Neural cell (in vitro differentiated cells): ENCODE results near the gene C11orf87. TPM values are rescaled to one million over a fixed set of nuclear protein-coding genes. Genes with fewer than 3 reads are reported as not detected.

Experiments used
- H2AFZ ChIP-seq: fragments of 200-600, 300-800 bp; sonication (generic), shearing (Covaris generic); 2 replicates; pipeline ENCODE4 v1.6.0; 2014; ENCODE audit warnings: low read depth, mild to moderate bottlenecking, antibody characterized with exemption, low read length, moderate library complexity
- H3F3A ChIP-seq: fragments of 200-600 bp; shearing (Covaris generic); 2 replicates; pipeline ENCODE4 v1.6.1; 2016; ENCODE audit warnings: mild to moderate bottlenecking, moderate library complexity, mixed read lengths, antibody characterized with exemption, low read length; ENCODE audit not compliant: insufficient read depth, poor library complexity, severe bottlenecking
- H3K27ac ChIP-seq: fragments of 200-600, 300-800 bp; sonication (generic), shearing (Covaris generic); 2 replicates; pipeline ENCODE4 v1.5.1; 2014; ENCODE audit warnings: mild to moderate bottlenecking, low read length, moderate library complexity
- H3K27me3 ChIP-seq: fragments of 300-800, 200-600 bp; sonication (generic), shearing (Covaris generic); 2 replicates; pipeline ENCODE4 v1.6.0; 2014; ENCODE audit warnings: mild to moderate bottlenecking, low read depth, low read length, moderate library complexity; ENCODE audit not compliant: insufficient read depth
- H3K36me3 ChIP-seq: fragments of 300-800, 200-600 bp; sonication (generic), shearing (Covaris generic); 2 replicates; pipeline ENCODE4 v1.5.1; 2014; ENCODE audit warnings: mild to moderate bottlenecking, antibody characterized with exemption, low read length, moderate library complexity; ENCODE audit not compliant: insufficient read depth
- H3K4me2 ChIP-seq: fragments of 300-800, 200-600 bp; sonication (generic), shearing (Covaris generic); 2 replicates; pipeline ENCODE4 v1.6.0; 2014; ENCODE audit warnings: mild to moderate bottlenecking, low read length
- H3K4me3 ChIP-seq: fragments of 300-800, 200-600 bp; sonication (generic), shearing (Covaris generic); 2 replicates; pipeline ENCODE4 v1.5.1; 2014; ENCODE audit warnings: mild to moderate bottlenecking, low read length, moderate library complexity
- H3K79me2 ChIP-seq: fragments of 200-600 bp; shearing (Covaris generic); replicated peaks from 2 replicates; pipeline ENCODE4 v1.6.0; 2014; ENCODE audit warnings: mild to moderate bottlenecking, low read length, moderate library complexity; ENCODE audit not compliant: insufficient read depth
- H3K9ac ChIP-seq: fragments of 300-800, 200-600 bp; sonication (generic), shearing (Covaris generic); 2 replicates; pipeline ENCODE4 v1.6.1; 2016; ENCODE audit warnings: mild to moderate bottlenecking, low read length, mixed read lengths
- H3K9me2 ChIP-seq: fragments of 200-600 bp; shearing (Covaris generic); 2 replicates; pipeline ENCODE4 v1.6.1; 2016; ENCODE audit warnings: mild to moderate bottlenecking, low read length, mixed read lengths; ENCODE audit not compliant: insufficient read depth
- H3K9me3 ChIP-seq: fragments of 200-600, 300-800 bp; sonication (generic), shearing (Covaris generic); 2 replicates; pipeline ENCODE4 v1.6.1; 2016; ENCODE audit warnings: mild to moderate bottlenecking, mixed run types, low read length, moderate library complexity, mixed read lengths
- H4K20me1 ChIP-seq: fragments of 200-600 bp; shearing (Covaris generic); 2 replicates; pipeline ENCODE4 v1.6.1; 2016; ENCODE audit warnings: mild to moderate bottlenecking, mixed run types; ENCODE audit not compliant: insufficient read depth
- EP300 ChIP-seq: fragments of 450-650 bp; conservative IDR thresholded peaks from 2 replicates; pipeline ENCODE4 v1.6.1; 2014; ENCODE audit warnings: antibody characterized with exemption, mild to moderate bottlenecking, moderate library complexity; ENCODE audit not compliant: poor library complexity, severe bottlenecking
- EZH2 ChIP-seq: fragments of 200-600, 300-800 bp; shearing (Covaris generic), sonication (generic); IDR thresholded peaks from 2 replicates; pipeline ENCODE4 v1.6.1; 2014; ENCODE audit warnings: antibody characterized with exemption, low read length, borderline replicate concordance, mild to moderate bottlenecking; ENCODE audit not compliant: insufficient read depth, poor library complexity, severe bottlenecking
- MXI1 ChIP-seq: fragments of 450-650 bp; conservative IDR thresholded peaks from 2 replicates; pipeline ENCODE4 v1.6.1; 2014; ENCODE audit warnings: antibody characterized with exemption, mild to moderate bottlenecking; ENCODE audit not compliant: poor library complexity, severe bottlenecking
- POLR2AphosphoS5 ChIP-seq: IDR thresholded peaks from 2 replicates; pipeline ENCODE4 v1.6.1; 2012
- RAD21 ChIP-seq: fragments of 450-650 bp; conservative IDR thresholded peaks from 2 replicates; pipeline ENCODE4 v1.6.1; 2014; ENCODE audit warnings: antibody characterized with exemption, mild to moderate bottlenecking, moderate library complexity
- REST ChIP-seq: IDR thresholded peaks from 2 replicates; pipeline ENCODE4 v1.6.1; 2012; ENCODE audit warnings: borderline replicate concordance
- SMC3 ChIP-seq: fragments of 450-650 bp; conservative IDR thresholded peaks from 2 replicates; pipeline ENCODE4 v1.6.1; 2014; ENCODE audit warnings: antibody characterized with exemption, mild to moderate bottlenecking, moderate library complexity; ENCODE audit not compliant: poor library complexity
- TAF1 ChIP-seq: IDR thresholded peaks from 2 replicates; pipeline ENCODE4 v1.6.1; 2012; ENCODE audit warnings: low read depth
- polyA plus RNA-seq: library from polyadenylated mRNA; depleted of rRNA; stranded (reverse); fragments of >200 nt; gene quantifications from 2 replicates; pipeline ENCODE4 v1.2.3, GENCODE V29; 2014
- TF ChIP-seq, protein P1 (sequence below): fragments of 450-650 bp; IDR thresholded peaks from 2 replicates; pipeline ENCODE4 v1.5.1; 2014; ENCODE audit warnings: antibody characterized with exemption, mild to moderate bottlenecking, moderate library complexity; ENCODE audit not compliant: poor library complexity, severe bottlenecking

Gene C11orf87
- polyA plus RNA-seq, 1 donor from 2014 or later = 8.6 TPM

- Histone ChIP-seq H3K36me3 (no peaks in the 10 kb centered on the region), H3K4me3 (no peak overlapping the region), H3F3A (no peaks in the 10 kb centered on the region), H3K79me2 (no peaks in the 10 kb centered on the region), H3K27ac (no peak overlapping the region), H4K20me1 (no peaks in the 10 kb centered on the region), H3K9me3 (no peaks in the 10 kb centered on the region), H3K9ac (no peak overlapping the region), H2AFZ (no peak overlapping the region), H3K27me3 (no peaks in the 10 kb centered on the region), H3K4me2 (no peak overlapping the region), H3K9me2 (no peaks in the 10 kb centered on the region)
- TF ChIP-seq REST (no peak), EP300 (no peak), EZH2 (no peak), MXI1 (no peak), SMC3 (no peak), POLR2AphosphoS5 (no peak)
- TF ChIP-seq, protein P1, sequence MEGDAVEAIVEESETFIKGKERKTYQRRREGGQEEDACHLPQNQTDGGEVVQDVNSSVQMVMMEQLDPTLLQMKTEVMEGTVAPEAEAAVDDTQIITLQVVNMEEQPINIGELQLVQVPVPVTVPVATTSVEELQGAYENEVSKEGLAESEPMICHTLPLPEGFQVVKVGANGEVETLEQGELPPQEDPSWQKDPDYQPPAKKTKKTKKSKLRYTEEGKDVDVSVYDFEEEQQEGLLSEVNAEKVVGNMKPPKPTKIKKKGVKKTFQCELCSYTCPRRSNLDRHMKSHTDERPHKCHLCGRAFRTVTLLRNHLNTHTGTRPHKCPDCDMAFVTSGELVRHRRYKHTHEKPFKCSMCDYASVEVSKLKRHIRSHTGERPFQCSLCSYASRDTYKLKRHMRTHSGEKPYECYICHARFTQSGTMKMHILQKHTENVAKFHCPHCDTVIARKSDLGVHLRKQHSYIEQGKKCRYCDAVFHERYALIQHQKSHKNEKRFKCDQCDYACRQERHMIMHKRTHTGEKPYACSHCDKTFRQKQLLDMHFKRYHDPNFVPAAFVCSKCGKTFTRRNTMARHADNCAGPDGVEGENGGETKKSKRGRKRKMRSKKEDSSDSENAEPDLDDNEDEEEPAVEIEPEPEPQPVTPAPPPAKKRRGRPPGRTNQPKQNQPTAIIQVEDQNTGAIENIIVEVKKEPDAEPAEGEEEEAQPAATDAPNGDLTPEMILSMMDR = no peak
Observed at GRCh38 chr11:109388982-109389381, 33.0 kb upstream of the C11orf87 start.

DNA sequence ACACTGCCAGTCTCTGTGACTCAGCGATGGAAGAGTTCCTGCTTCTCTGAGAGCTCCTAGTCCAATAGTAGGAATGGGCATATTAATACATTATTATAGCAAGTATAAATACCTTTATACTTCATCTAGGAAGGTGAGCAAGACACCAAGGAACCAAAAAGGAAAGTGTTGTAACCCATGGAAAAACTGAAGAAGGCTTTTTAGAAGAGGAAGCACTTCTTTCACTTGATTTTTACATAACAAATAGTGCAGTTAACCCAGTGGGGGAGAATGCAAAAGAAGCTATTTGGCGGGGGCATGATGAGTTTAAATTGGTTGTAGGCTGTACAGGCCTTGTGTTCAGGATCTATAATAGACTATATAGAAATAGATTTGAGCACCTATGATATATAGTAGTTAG is 31.2 kb upstream of the C11orf87 start:
- no peak overlapping the region for H3K9ac ChIP-seq
- H4K20me1 ChIP-seq = no peaks in the 10 kb centered on the region
- no peaks in the 10 kb centered on the region for H3K27me3 ChIP-seq
- H3K9me3 ChIP-seq = no peaks in the 10 kb centered on the region
- no peak for TF ChIP-seq MXI1
- no peaks in the 10 kb centered on the region for H3K9me2 ChIP-seq
- no peak overlapping the region for H3K27ac ChIP-seq
- H3K4me2 ChIP-seq = no peak overlapping the region
- no peak overlapping the region for H3K4me3 ChIP-seq
- H3F3A ChIP-seq = no peaks in the 10 kb centered on the region
- H3K79me2 ChIP-seq = no peaks in the 10 kb centered on the region
- no peaks in the 10 kb centered on the region for H3K36me3 ChIP-seq
- H2AFZ ChIP-seq = no peak overlapping the region

GRCh38 chr11:109401545-109401944 is 20.4 kb upstream of the C11orf87 start:
- Histone ChIP-seq H3K4me3 (no peak overlapping the region), H3F3A (no peaks in the 10 kb centered on the region), H3K36me3 (no peaks in the 10 kb centered on the region), H3K79me2 (no peaks in the 10 kb centered on the region), H2AFZ (no peak overlapping the region), H3K9me3 (no peaks in the 10 kb centered on the region), H3K9me2 (no peaks in the 10 kb centered on the region), H4K20me1 (no peaks in the 10 kb centered on the region), H3K4me2 (no peak overlapping the region), H3K9ac (no peak overlapping the region), H3K27ac (no peak overlapping the region), H3K27me3 (no peaks in the 10 kb centered on the region)
- TF ChIP-seq SMC3 (no peak), EP300 (no peak), MXI1 (no peak), TAF1 (no peak), EZH2 (no peak), REST (no peak), RAD21 (no peak), POLR2AphosphoS5 (no peak)
- TF ChIP-seq, protein P1 = no peak
